Caco-2 (cell line): ENCODE results near the gene CCSAP. TPM values are rescaled to one million over a fixed set of nuclear protein-coding genes. Genes with fewer than 3 reads are reported as not detected.
"Not testable (repeated sequence)": the region's sequence is repeated elsewhere in the genome, so short reads cannot be mapped to it uniquely, and the experiment has no call there.

Source experiments
- BruUV-seq: library from RNA; stranded (reverse); fragments of 400-500 nt; replicated peaks from 2 replicates; lab custom pipeline; 2021; lab: Mats Ljungman, UMichigan
- CTCF ChIA-PET: fragments of 300-600 bp; sonication (Branson Sonifier 250); formaldehyde crosslinking; loops from one replicate; lab custom pipeline; 2022; ENCODE audit warnings: antibody characterized with exemption; lab: Charles Lee
- POLR2A ChIA-PET: fragments of 300-600 bp; sonication (Branson Sonifier 250); formaldehyde crosslinking; loops from one replicate; lab custom pipeline; 2022; ENCODE audit warnings: antibody characterized with exemption; lab: Charles Lee
- DNase-seq, 2 experiments: peaks; one replicate each; pipeline versions ENCODE4 v3.0.0 to v3.0.0-alpha.2; 2020 to 2022
- H3K27me3 ChIP-seq: replicated peaks from 2 replicates; pipeline ENCODE4 v1.6.0; 2011; ENCODE audit warnings: low read length; ENCODE audit not compliant: control insufficient read depth, insufficient read depth
- H3K36me3 ChIP-seq: 2 replicates; pipeline ENCODE4 v1.5.1; 2011; ENCODE audit warnings: low read length; ENCODE audit not compliant: control insufficient read depth, insufficient read depth
- H3K4me1 ChIP-seq: fragments of 250-450 bp; sonication (Bioruptor Pico); 2 replicates; pipeline ENCODE4 v1.5.1; 2020; ENCODE audit warnings: mild to moderate bottlenecking
- H3K4me3 ChIP-seq: 2 replicates; pipeline ENCODE4 v1.5.1; 2011; ENCODE audit warnings: low read depth, mild to moderate bottlenecking, control low read depth, low read length
- H3K9me3 ChIP-seq: fragments of 250-450 bp; sonication (Bioruptor Pico); 2 replicates; pipeline ENCODE4 v1.5.1; 2020; ENCODE audit warnings: mild to moderate bottlenecking, moderate library complexity
- H3K27ac Mint-ChIP-seq: one replicate; pipeline ENCODE4 v1.8.0; 2022; ENCODE audit warnings: mixed read lengths; ENCODE audit not compliant: unreplicated experiment
- H3K27me3 Mint-ChIP-seq: one replicate; pipeline ENCODE4 v1.8.0; 2022; ENCODE audit warnings: mixed read lengths; ENCODE audit not compliant: insufficient read depth, unreplicated experiment
- H3K36me3 Mint-ChIP-seq: one replicate; pipeline ENCODE4 v1.8.0; 2022; ENCODE audit warnings: mild to moderate bottlenecking, mixed read lengths; ENCODE audit not compliant: insufficient read depth, unreplicated experiment
- H3K4me1 Mint-ChIP-seq: one replicate; pipeline ENCODE4 v1.8.0; 2022; ENCODE audit warnings: low read depth, mixed read lengths; ENCODE audit not compliant: unreplicated experiment
- H3K4me3 Mint-ChIP-seq: one replicate; pipeline ENCODE4 v1.8.0; 2022; ENCODE audit warnings: mild to moderate bottlenecking, moderate library complexity, mixed read lengths; ENCODE audit not compliant: unreplicated experiment
- H3K9me3 Mint-ChIP-seq: one replicate; pipeline ENCODE4 v1.8.0; 2022; ENCODE audit warnings: mixed read lengths; ENCODE audit not compliant: unreplicated experiment
- CTCF ChIP-seq, 2 experiments: fragments of 200-600 bp in 1 of 2; IDR thresholded peaks; 1 replicate in 1 of 2; 2 replicates in 1 of 2; pipeline versions ENCODE4 v1.5.1 to v1.8.0; 2011 to 2022; ENCODE audit warnings: antibody characterized with exemption in 1 of 2, control low read depth in 1 of 2, inconsistent platforms in 1 of 2, low read depth in 1 of 2, low read length in 1 of 2, mild to moderate bottlenecking in 1 of 2, moderate library complexity in 1 of 2; ENCODE audit not compliant: insufficient read depth in 1 of 2, severe bottlenecking in 1 of 2, unreplicated experiment in 1 of 2
- intact Hi-C: fragments of 100-400 bp; cut with micrococcal nuclease; formaldehyde crosslinking; loops from one replicate; pipeline ENCODE4 v1.10.0; 2022; ENCODE audit not compliant: unreplicated experiment
- total RNA-seq: library from RNA; stranded (reverse); gene quantifications from 2 replicates; pipeline ENCODE4 v1.2.3, GENCODE V29; 2022

Gene CCSAP
- total RNA-seq, 1 experiment from 2014 or later = 11.3 TPM

DNA sequence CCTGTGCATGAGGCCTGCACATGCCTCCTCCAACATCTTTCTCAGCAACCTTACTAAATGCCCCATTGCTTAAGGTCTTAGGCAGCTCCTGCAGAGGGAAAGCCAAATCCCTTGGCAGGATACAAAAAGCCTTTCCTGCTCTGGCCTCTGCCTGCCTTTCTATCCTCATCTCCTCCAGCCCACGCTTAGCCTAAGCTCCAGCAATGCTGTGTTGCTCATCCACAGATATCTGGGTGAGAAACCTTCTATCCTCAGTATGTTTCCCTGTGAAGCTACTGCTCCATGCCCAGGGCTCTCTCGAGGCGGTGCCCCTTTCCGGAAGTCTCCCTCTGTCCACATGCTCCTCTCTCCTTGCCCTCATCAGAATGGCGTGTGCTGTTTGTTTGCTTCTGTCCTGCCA lies 37.0 kb upstream of the CCSAP start:
- Mint-ChIP-seq H3K36me3 (peaks cover 4% of the 10 kb centered on the region), H3K27ac (no peak overlapping the region), H3K9me3 (no peaks in the 10 kb centered on the region), H3K4me1 (no peaks in the 10 kb centered on the region), H3K27me3 (no peaks in the 10 kb centered on the region), H3K4me3 (no peak overlapping the region)
- H3K9me3 ChIP-seq = no peaks in the 10 kb centered on the region
- no peaks in the 10 kb centered on the region for H3K36me3 ChIP-seq
- H3K27me3 ChIP-seq = no peaks in the 10 kb centered on the region
- H3K4me1 ChIP-seq = no peaks in the 10 kb centered on the region
- H3K4me3 ChIP-seq = no peak overlapping the region
- ChIA-PET POLR2A (no interaction called here), CTCF (no interaction called here)
- intact Hi-C loops = no loop called here
- DNase-seq = no peak
- no peak for TF ChIP-seq CTCF (IDR thresholded peaks at IDR 0.05; ENCODE audit: insufficient read depth in 1 of 2, low read depth in 1 of 2, low read length in 1 of 2, severe bottlenecking in 1 of 2, unreplicated experiment in 1 of 2)
- BruUV-seq = no TSS peak

DNA sequence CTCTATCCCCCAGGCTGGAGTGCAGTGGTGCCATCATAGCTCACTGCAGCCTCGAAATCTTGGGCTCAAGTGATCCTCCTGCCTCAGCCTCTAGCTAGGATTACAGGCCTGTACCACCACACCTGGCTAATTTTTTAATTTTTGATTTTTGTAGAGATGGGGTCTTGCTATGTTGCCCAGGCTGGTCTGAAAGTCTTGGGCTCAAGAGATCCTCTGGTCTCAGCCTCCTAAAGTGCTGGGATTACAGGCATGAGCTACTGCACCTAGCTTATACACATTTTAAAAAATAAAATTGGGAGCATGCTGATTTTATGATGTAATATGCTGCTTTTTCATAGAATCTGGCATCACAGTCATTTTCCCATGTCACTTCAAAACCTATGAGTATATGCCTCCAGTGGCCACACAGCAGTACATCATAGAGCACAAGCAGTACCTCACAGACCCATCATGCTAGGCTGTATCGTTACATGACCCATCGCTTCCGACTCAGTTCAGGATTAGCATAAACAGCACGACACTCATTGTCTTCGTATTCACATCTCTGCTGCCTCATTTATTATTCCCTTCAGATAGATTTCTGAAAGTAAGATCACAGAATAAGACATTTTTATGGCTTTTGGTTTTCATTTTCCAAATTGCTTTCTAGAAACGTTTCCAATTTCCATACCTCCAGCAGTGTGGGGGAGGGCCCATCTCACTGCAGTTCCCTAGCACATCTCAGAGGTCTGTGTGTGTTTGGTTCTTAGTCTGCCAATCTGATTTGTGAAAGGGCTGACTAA lies 35.9 kb upstream of the CCSAP start:
- ChIA-PET CTCF (no interaction called here), POLR2A (no interaction called here)
- Histone ChIP-seq H3K4me1 (no peaks in the 10 kb centered on the region), H3K4me3 (no peak overlapping the region), H3K9me3 (no peaks in the 10 kb centered on the region), H3K36me3 (no peaks in the 10 kb centered on the region), H3K27me3 (no peaks in the 10 kb centered on the region)
- peaks cover 4% of the 10 kb centered on the region for H3K36me3 Mint-ChIP-seq
- no peaks in the 10 kb centered on the region for H3K27me3 Mint-ChIP-seq
- no peak overlapping the region for H3K4me3 Mint-ChIP-seq
- no peak for TF ChIP-seq CTCF (IDR thresholded peaks at IDR 0.05; ENCODE audit: insufficient read depth in 1 of 2, low read depth in 1 of 2, low read length in 1 of 2, severe bottlenecking in 1 of 2, unreplicated experiment in 1 of 2)
- H3K27ac Mint-ChIP-seq = no peak overlapping the region
- no peaks in the 10 kb centered on the region for H3K4me1 Mint-ChIP-seq
- BruUV-seq = no TSS peak
- DNase-seq = no peak
- H3K9me3 Mint-ChIP-seq = no peaks in the 10 kb centered on the region
- intact Hi-C loops = no loop called here

GRCh38 chr1:229378035-229378434 lies 35.2 kb upstream of the CCSAP start:
- H3K4me3 ChIP-seq, H3K36me3 Mint-ChIP-seq, H3K4me1 Mint-ChIP-seq, H3K27me3 Mint-ChIP-seq, intact Hi-C loops, H3K4me3 Mint-ChIP-seq, H3K9me3 ChIP-seq, H3K27me3 ChIP-seq, H3K36me3 ChIP-seq, CTCF ChIA-PET, BruUV-seq, DNase-seq, H3K27ac Mint-ChIP-seq, H3K4me1 ChIP-seq, H3K9me3 Mint-ChIP-seq, POLR2A ChIA-PET: not testable (repeated sequence)
